Endothelial cell of umbilical vein (primary cell): ENCODE measurements around the gene DAZAP1. TPM values are rescaled to one million over a fixed set of nuclear protein-coding genes. Genes with fewer than 3 reads are reported as not detected.

ENCODE experiments used
- BruUV-seq: library from RNA; stranded (reverse); fragments of 400-500 nt; replicated peaks from 2 replicates; lab custom pipeline; 2021; lab: Mats Ljungman, UMichigan
- CTCF ChIA-PET: fragments of 300-600, 350-600 bp; sonication (Branson Sonifier 250); formaldehyde crosslinking; loops from one replicate; lab custom pipeline; 2021; ENCODE audit warnings: antibody characterized with exemption, inconsistent platforms; lab: Charles Lee
- POLR2A ChIA-PET: fragments of 300-600, 350-600 bp; sonication (Branson Sonifier 250); formaldehyde crosslinking; loops from one replicate; lab custom pipeline; 2021; ENCODE audit warnings: antibody characterized with exemption, inconsistent platforms; lab: Charles Lee
- DNase-seq: peaks from one replicate; pipeline ENCODE4 v3.0.0-alpha.2; 2011; ENCODE audit warnings: low read depth, low spot score
- FAIRE-seq: peaks from 2 replicates; lab custom pipeline; 2011; peaks lifted over from hg19 to GRCh38; lab: Jason Lieb, UNC
- H2AFZ ChIP-seq: 2 replicates; pipeline ENCODE4 v1.6.0; 2012; ENCODE audit warnings: low read depth, low read length, control low read depth, inconsistent platforms
- H3K27ac ChIP-seq: 2 replicates; pipeline ENCODE4 v1.5.1; 2011; ENCODE audit warnings: low read depth, mild to moderate bottlenecking, control low read depth, low read length, moderate library complexity; ENCODE audit not compliant: insufficient read depth
- H3K27me3 ChIP-seq, 2 experiments: 2 replicates each; pipeline versions ENCODE4 v1.6.0 to v1.6.1; 2011; ENCODE audit warnings: low read length in 2 of 2, mixed read lengths in 1 of 2; ENCODE audit not compliant: control insufficient read depth in 2 of 2, insufficient read depth in 2 of 2
- H3K36me3 ChIP-seq, 2 experiments: 2 replicates in 1 of 2; 3 replicates in 1 of 2; pipeline ENCODE4 v1.5.1; 2011; ENCODE audit warnings: low read length in 2 of 2, mild to moderate bottlenecking in 1 of 2, moderate library complexity in 1 of 2; ENCODE audit not compliant: control insufficient read depth in 2 of 2, insufficient read depth in 2 of 2; ENCODE audit errors: extremely low read depth in 1 of 2
- H3K4me1 ChIP-seq: 3 replicates; pipeline ENCODE4 v1.5.1; 2011; ENCODE audit warnings: mild to moderate bottlenecking, low read length; ENCODE audit not compliant: control insufficient read depth, insufficient read depth; ENCODE audit errors: extremely low read depth
- H3K4me2 ChIP-seq: 2 replicates; pipeline ENCODE4 v1.6.1; 2011; ENCODE audit warnings: low read length, control low read depth, mixed read lengths; ENCODE audit not compliant: insufficient read depth
- H3K4me3 ChIP-seq, 3 experiments: fragments of 200-600 bp in 1 of 3; sonication (generic), shearing (Covaris generic) in 1 of 3; replicated peaks in 1 of 3; 2 replicates each; pipeline ENCODE4 v1.5.1; 2011 to 2016; ENCODE audit warnings: control low read depth in 3 of 3, low read length in 3 of 3, mild to moderate bottlenecking in 2 of 3, inconsistent platforms in 1 of 3, low read depth in 1 of 3, moderate library complexity in 1 of 3; ENCODE audit not compliant: insufficient read depth in 1 of 3
- H3K79me2 ChIP-seq: 2 replicates; pipeline ENCODE4 v1.6.0; 2012; ENCODE audit warnings: low read length, inconsistent platforms; ENCODE audit not compliant: control insufficient read depth, insufficient read depth
- H3K9ac ChIP-seq: replicated peaks from 2 replicates; pipeline ENCODE3; 2011; ENCODE audit warnings: low read length, control low read depth; ENCODE audit not compliant: insufficient read depth; ENCODE audit errors: extremely low read depth
- H3K9me1 ChIP-seq: replicated peaks from 3 replicates; pipeline ENCODE4 v1.6.0; 2011; ENCODE audit warnings: mild to moderate bottlenecking, low read length; ENCODE audit not compliant: control insufficient read depth, insufficient read depth; ENCODE audit errors: extremely low read depth
- H3K9me3 ChIP-seq: replicated peaks from 2 replicates; pipeline ENCODE4 v1.5.1; 2012; ENCODE audit warnings: low read length, inconsistent platforms; ENCODE audit not compliant: control insufficient read depth, insufficient read depth
- H4K20me1 ChIP-seq: replicated peaks from 2 replicates; pipeline ENCODE3; 2011; ENCODE audit warnings: mild to moderate bottlenecking, low read length; ENCODE audit not compliant: control insufficient read depth, insufficient read depth; ENCODE audit errors: extremely low read depth
- CTCF ChIP-seq, 2 donors: IDR thresholded peaks; 1 replicate in 1 of 2; 2 replicates in 1 of 2; pipeline ENCODE4 v1.5.1; 2011; ENCODE audit warnings: low read length in 2 of 2, mild to moderate bottlenecking in 2 of 2, moderate library complexity in 2 of 2, control low read depth in 1 of 2, inconsistent platforms in 1 of 2, low read depth in 1 of 2; ENCODE audit not compliant: insufficient read depth in 1 of 2; ENCODE audit errors: extremely low read depth in 1 of 2
- EZH2 ChIP-seq: IDR thresholded peaks from 2 replicates; pipeline ENCODE4 v1.6.1; 2012; ENCODE audit warnings: borderline replicate concordance, low read depth, mild to moderate bottlenecking, moderate library complexity, low read length, inconsistent platforms; ENCODE audit not compliant: severe bottlenecking
- FOS ChIP-seq: IDR thresholded peaks from 2 replicates; pipeline ENCODE4 v1.6.1; 2011; ENCODE audit warnings: mild to moderate bottlenecking, low read length, moderate library complexity, borderline replicate concordance; ENCODE audit not compliant: insufficient read depth
- GATA2 ChIP-seq: IDR thresholded peaks from 2 replicates; pipeline ENCODE4 v1.7.0; 2011; ENCODE audit warnings: low read depth, mild to moderate bottlenecking, moderate library complexity, mixed read lengths, low read length; ENCODE audit not compliant: insufficient read length, insufficient read depth
- JUN ChIP-seq: IDR thresholded peaks from 2 replicates; pipeline ENCODE4 v1.6.1; 2011; ENCODE audit warnings: borderline replicate concordance, low read depth; ENCODE audit not compliant: insufficient read length, insufficient read depth
- MAX ChIP-seq: IDR thresholded peaks from 2 replicates; pipeline ENCODE4 v1.6.1; 2011; ENCODE audit not compliant: insufficient read depth, insufficient read length
- MYC ChIP-seq: IDR thresholded peaks from one replicate; pipeline ENCODE4 v1.6.1; 2011; ENCODE audit warnings: mild to moderate bottlenecking, low read depth, low read length
- POLR2A ChIP-seq: IDR thresholded peaks from 2 replicates; pipeline ENCODE4 v1.6.1; 2012; ENCODE audit warnings: low read depth, mild to moderate bottlenecking, control low read depth, low read length
- POLR2AphosphoS5 ChIP-seq: IDR thresholded peaks from 2 replicates; pipeline ENCODE4 v1.6.1; 2012; ENCODE audit warnings: low read depth, mild to moderate bottlenecking, control low read depth, low read length, moderate library complexity; ENCODE audit not compliant: insufficient read depth
- dilution Hi-C: fragments of 300-500 bp; cut with MboI; formaldehyde crosslinking; loops from one replicate; pipeline ENCODE4 v1.15.0; 2019; ENCODE audit warnings: low sequenced_read_pairs; ENCODE audit not compliant: extremely low pct_ligation_motif_present
- intact Hi-C: fragments of 100-400 bp; cut with micrococcal nuclease; formaldehyde crosslinking; loops from one replicate; pipeline ENCODE4 v1.10.0; 2022
- polyA plus RNA-seq, 4 experiments: library from polyadenylated mRNA; depleted of rRNA in 3 of 4; stranded (reverse) in 3 of 4; unstranded in 1 of 4; fragments of >200 nt; gene quantifications; 2 replicates each; pipeline versions ENCODE4 v1.2.1 to v1.2.3, GENCODE V29; 2011 to 2012; ENCODE audit warnings: missing spikeins in 1 of 4
- total RNA-seq: library from RNA; stranded (reverse); gene quantifications from 2 replicates; pipeline ENCODE4 v1.2.3, GENCODE V29; 2021

DAZAP1 gene
- total and polyA plus RNA-seq, 2 donors (not counting 3 experiments of a cell fraction or from before 2014, with no cell fraction given) = 50.1 to 187 TPM

- Histone ChIP-seq H3K4me1 (no peaks in the 10 kb centered on the region), H3K9ac (no peak overlapping the region), H3K79me2 (peaks cover 30% of the 10 kb centered on the region), H3K4me3 (no peak overlapping the region), H4K20me1 (peaks cover 2% of the 10 kb centered on the region), H2AFZ (no peak overlapping the region), H3K27ac (no peak overlapping the region), H3K36me3 (peaks cover 20 to 65% of the 10 kb centered on the region in 2 experiments), H3K9me3 (no peaks in the 10 kb centered on the region), H3K27me3 (no peaks in the 10 kb centered on the region), H3K4me2 (no peak overlapping the region), H3K9me1 (no peaks in the 10 kb centered on the region)
- intact Hi-C loops (no loop called here), dilution Hi-C loops (no loop called here)
- ChIA-PET POLR2A (no interaction called here), CTCF (no interaction called here)
- DNase-seq = no peak
- TF ChIP-seq FOS (no peak), GATA2 (no peak), POLR2A (no peak), JUN (no peak), POLR2AphosphoS5 (no peak), MAX (no peak), MYC (no peak), EZH2 (no peak), CTCF (IDR thresholded peaks at IDR 0.05; ENCODE audit: extremely low read depth in 1 of 2, insufficient read depth in 1 of 2, low read depth in 1 of 2, low read length in 2 of 2) (no peak)
- no peak for FAIRE-seq
- no TSS peak for BruUV-seq
These were observed 18.5 kb downstream of the DAZAP1 start for GRCh38 chr19:1425902-1426301.
